ENCODE results near the gene PANX3. TPM values are rescaled to one million over a fixed set of nuclear protein-coding genes. Genes with fewer than 3 reads are reported as not detected.

PANX3 gene
- total and polyA plus RNA-seq, 8 donors = not detected

- Histone ChIP-seq H3K4me1 (no peaks in the 10 kb centered on the region), H3K27ac (no peak overlapping the region), H3K36me3 (no peaks in the 10 kb centered on the region), H3K27me3 (peaks cover 0 to 6% (median 0%) of the 10 kb centered on the region in 4 donors), H3K9me3 (no peaks in the 10 kb centered on the region), H3K4me3 (no peak overlapping the region)
- ATAC-seq (no peak), FAIRE-seq (no peak), DNase-seq (no peak)
- 29 to 43% methylated on average over 4 of the region's 4 CpGs for WGBS, 2 donors
- intact Hi-C loops (cut with DNase I) = no loop called here
- TF ChIP-seq, protein P1, sequence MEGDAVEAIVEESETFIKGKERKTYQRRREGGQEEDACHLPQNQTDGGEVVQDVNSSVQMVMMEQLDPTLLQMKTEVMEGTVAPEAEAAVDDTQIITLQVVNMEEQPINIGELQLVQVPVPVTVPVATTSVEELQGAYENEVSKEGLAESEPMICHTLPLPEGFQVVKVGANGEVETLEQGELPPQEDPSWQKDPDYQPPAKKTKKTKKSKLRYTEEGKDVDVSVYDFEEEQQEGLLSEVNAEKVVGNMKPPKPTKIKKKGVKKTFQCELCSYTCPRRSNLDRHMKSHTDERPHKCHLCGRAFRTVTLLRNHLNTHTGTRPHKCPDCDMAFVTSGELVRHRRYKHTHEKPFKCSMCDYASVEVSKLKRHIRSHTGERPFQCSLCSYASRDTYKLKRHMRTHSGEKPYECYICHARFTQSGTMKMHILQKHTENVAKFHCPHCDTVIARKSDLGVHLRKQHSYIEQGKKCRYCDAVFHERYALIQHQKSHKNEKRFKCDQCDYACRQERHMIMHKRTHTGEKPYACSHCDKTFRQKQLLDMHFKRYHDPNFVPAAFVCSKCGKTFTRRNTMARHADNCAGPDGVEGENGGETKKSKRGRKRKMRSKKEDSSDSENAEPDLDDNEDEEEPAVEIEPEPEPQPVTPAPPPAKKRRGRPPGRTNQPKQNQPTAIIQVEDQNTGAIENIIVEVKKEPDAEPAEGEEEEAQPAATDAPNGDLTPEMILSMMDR (IDR thresholded peaks at IDR 0.05) = no peak
Observed at GRCh38 chr11:124578761-124579160, 32.5 kb upstream of the PANX3 start.

GRCh38 chr11:124581817-124582216 lies 29.4 kb upstream of the PANX3 start:
- ATAC-seq = no peak
- no peaks in the 10 kb centered on the region for H3K4me1 ChIP-seq
- no peak for FAIRE-seq
- 71 to 84% methylated on average over 6 of the region's 6 CpGs for WGBS, 2 donors
- TF ChIP-seq, protein P1 (IDR thresholded peaks at IDR 0.05) = no peak
- no peak overlapping the region for H3K4me3 ChIP-seq
- H3K9me3 ChIP-seq = no peaks in the 10 kb centered on the region
- H3K27ac ChIP-seq = no peak overlapping the region
- DNase-seq = no peak
- H3K36me3 ChIP-seq = no peaks in the 10 kb centered on the region
- H3K27me3 ChIP-seq = no peaks in the 10 kb centered on the region
- intact Hi-C loops (cut with DNase I) = no loop called here

DNA sequence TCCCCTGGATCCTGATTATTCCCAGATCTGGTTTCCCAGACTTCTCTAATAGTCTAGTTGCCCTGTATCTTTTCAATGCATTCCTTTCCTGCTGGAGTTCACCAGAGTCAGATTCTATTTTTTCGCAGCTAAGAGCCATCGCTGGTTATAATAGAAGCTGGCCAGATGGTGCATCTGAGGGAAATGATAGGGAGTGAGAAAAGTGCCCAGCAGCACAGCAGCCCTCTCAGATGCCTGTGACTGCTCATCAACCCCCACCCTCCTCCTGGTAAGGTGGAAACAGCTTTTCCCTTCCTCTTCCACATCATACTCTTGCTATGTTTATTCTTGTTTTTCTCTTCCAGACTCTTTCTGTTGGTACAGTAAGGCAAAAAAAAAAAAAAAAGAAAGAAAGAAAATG lies 28.7 kb upstream of the PANX3 start:
- Histone ChIP-seq H3K4me3 (no peak overlapping the region), H3K27ac (no peak overlapping the region), H3K9me3 (no peaks in the 10 kb centered on the region), H3K36me3 (no peaks in the 10 kb centered on the region), H3K4me1 (no peaks in the 10 kb centered on the region), H3K27me3 (peaks cover 0 to 1% (median 0%) of the 10 kb centered on the region in 4 donors)
- intact Hi-C loops (cut with DNase I) = no loop called here
- DNase-seq (no peak), ATAC-seq (no peak), FAIRE-seq (no peak)
- TF ChIP-seq, protein P1 (IDR thresholded peaks at IDR 0.05) = no peak
- 86 to 94% methylated on average over 2 of the region's 2 CpGs for WGBS, 2 donors

DNA sequence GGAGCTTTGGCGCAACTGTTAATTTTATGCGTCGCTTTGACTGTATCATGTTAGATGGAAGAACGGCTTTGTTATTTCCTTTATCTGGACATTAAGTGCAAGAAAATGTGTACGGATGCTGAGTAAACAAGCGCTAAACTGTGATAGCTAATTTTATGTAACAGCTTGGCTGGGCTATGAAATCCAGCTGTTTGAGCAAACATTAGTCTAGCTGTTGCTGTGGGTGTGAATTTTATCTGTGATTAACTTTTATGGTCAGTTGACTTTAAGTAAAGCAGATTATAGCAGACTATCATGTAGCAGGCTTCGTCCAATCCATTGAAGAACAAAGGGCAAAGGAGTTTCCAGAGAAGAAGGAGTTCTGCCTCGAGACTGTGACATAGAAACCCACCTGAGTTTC lies 27.4 kb upstream of the PANX3 start:
- no peaks in the 10 kb centered on the region for H3K9me3 ChIP-seq
- H3K36me3 ChIP-seq = no peaks in the 10 kb centered on the region
- H3K27ac ChIP-seq = no peak overlapping the region
- ATAC-seq (no peak), DNase-seq (no peak), FAIRE-seq (no peak)
- peaks cover 0 to 6% (median 0%) of the 10 kb centered on the region in 4 donors for H3K27me3 ChIP-seq
- H3K4me1 ChIP-seq = no peaks in the 10 kb centered on the region
- TF ChIP-seq, protein P1 (IDR thresholded peaks at IDR 0.05) = no peak
- no peak overlapping the region for H3K4me3 ChIP-seq
- intact Hi-C loops (cut with DNase I) = no loop called here
- 40 to 44% methylated on average over 8 of the region's 8 CpGs for WGBS, 2 donors

GRCh38 chr11:124584681-124585372 lies 26.4 kb upstream of the PANX3 start:
- Histone ChIP-seq H3K4me1 (no peaks in the 10 kb centered on the region), H3K9me3 (no peaks in the 10 kb centered on the region), H3K27ac (no peak overlapping the region), H3K36me3 (no peaks in the 10 kb centered on the region), H3K27me3 (peaks cover 0 to 6% (median 0%) of the 10 kb centered on the region in 4 donors), H3K4me3 (no peak overlapping the region)
- intact Hi-C loops (cut with DNase I) = no loop called here
- ATAC-seq (no peak), DNase-seq (no peak), FAIRE-seq (no peak)
- TF ChIP-seq, protein P1 (IDR thresholded peaks at IDR 0.05) = no peak
- 61 to 63% methylated on average over 4 of the region's 4 CpGs for WGBS, 2 donors

Data from pancreas (tissue), 10 donors.